Mucosa of descending colon (tissue), 3 donors: ENCODE results near the gene RAMP2. TPM values are rescaled to one million over a fixed set of nuclear protein-coding genes. Genes with fewer than 3 reads are reported as not detected.

ENCODE experiments used
- ATAC-seq: fragments of 200-7000 bp; cut with Tn5 transposase; one replicate; pipeline ENCODE4 v1.9.1; 2020; ENCODE audit warnings: mild to moderate bottlenecking, moderate library complexity
- DNase-seq, 3 donors: peaks; one replicate each; pipeline ENCODE4 v3.0.0-alpha.2; 2020
- H3K36me3 ChIP-seq: fragments of 200-600 bp; one replicate; pipeline ENCODE4 v1.8.0; 2021; ENCODE audit warnings: low read depth, mild to moderate bottlenecking
- H3K4me1 ChIP-seq: fragments of 200-600 bp; one replicate; pipeline ENCODE4 v1.8.0; 2021; ENCODE audit warnings: low read depth, mild to moderate bottlenecking
- H3K4me3 ChIP-seq: fragments of 200-600 bp; one replicate; pipeline ENCODE4 v1.8.0; 2021; ENCODE audit warnings: mild to moderate bottlenecking
- H3K9me3 ChIP-seq: fragments of 200-600 bp; one replicate; pipeline ENCODE4 v1.8.0; 2021; ENCODE audit warnings: mild to moderate bottlenecking
- CTCF ChIP-seq: fragments of 200-600 bp; IDR thresholded peaks from one replicate; pipeline ENCODE4 v1.8.0; 2022; ENCODE audit warnings: antibody characterized with exemption, mild to moderate bottlenecking
- intact Hi-C, 2 donors: fragments of 100-400 bp; cut with DNase I in 1 of 2; cut with micrococcal nuclease in 1 of 2; formaldehyde crosslinking; loops; one replicate each; pipeline versions ENCODE4 v1.11.0 to v1.11.1; 2022; cut with DNase I, micrococcal nuclease
- total RNA-seq, 3 donors: library from RNA; stranded (reverse); fragmentation: NEBNext Ultra II Directional in 2 of 3; extraction: Animal tissue kit (Norgen Biotek cat#: 25700) in 2 of 3; gene quantifications; one replicate each; pipeline versions ENCODE4 v1.2.1 to v1.2.4, GENCODE V29; 2021 to 2023
- donor health status: DM: no; HTN: no; CAD: no; lungs with moderate emphysema.
- donor health status: DM: no; HTN: no; CAD: no.
- donor health status: DM: no; HTN: yes; CAD: no.

Gene RAMP2
- total RNA-seq, 3 donors from 2014 or later, result 5.7 to 17.2 (median 10.3) TPM

GRCh38 chr17:42804918-42805367 lies 43.9 kb downstream of the RAMP2 start:
- Histone ChIP-seq H3K4me3 (no peak overlapping the region), H3K9me3 (no peaks in the 10 kb centered on the region), H3K4me1 (peaks cover 17% of the 10 kb centered on the region), H3K36me3 (no peaks in the 10 kb centered on the region)
- DNase-seq (no peak), ATAC-seq (peak; percentile 62)
- intact Hi-C loops, result no loop called here
- no peak for TF ChIP-seq CTCF

- peaks cover 17% of the 10 kb centered on the region for H3K4me1 ChIP-seq
- TF ChIP-seq CTCF, result no peak
- intact Hi-C loops, result no loop called here
- no peaks in the 10 kb centered on the region for H3K36me3 ChIP-seq
- H3K4me3 ChIP-seq, result no peak overlapping the region
- no peaks in the 10 kb centered on the region for H3K9me3 ChIP-seq
- ATAC-seq (peak; percentile 78), DNase-seq (no peak)
Observed at GRCh38 chr17:42806249-42806648, 45.2 kb downstream of the RAMP2 start.

- Histone ChIP-seq H3K4me1 (peaks cover 7% of the 10 kb centered on the region), H3K9me3 (no peaks in the 10 kb centered on the region), H3K36me3 (no peaks in the 10 kb centered on the region), H3K4me3 (no peak overlapping the region)
- no peak for TF ChIP-seq CTCF
- ATAC-seq, result no peak
- no peak for DNase-seq
- intact Hi-C loops, result no loop called here
Observed at GRCh38 chr17:42809250-42809649, 48.2 kb downstream of the RAMP2 start.

Other genes starting within 250 kb of the RAMP2 start
- gene NAGLU, start 225.0 kb upstream of the RAMP2 start, total RNA-seq, result 10 to 100 TPM; 28.9 to 51.8 (median 35.6) TPM
- gene HSD17B1, start 208.3 kb upstream of the RAMP2 start, total RNA-seq, result 1 to 10 TPM; 1.5 to 2.5 (median 1.7) TPM
- 10 to 100 TPM; 74.5 to 98.7 (median 87.8) TPM for gene COASY, start 199.1 kb upstream of the RAMP2 start, total RNA-seq
- gene MLX, start 194.1 kb upstream of the RAMP2 start, total RNA-seq, result 100 to 1,000 TPM in 2 of 3 donors, 10 to 100 TPM in 1; 69.6 to 110 (median 103) TPM
- 1 to 10 TPM; 1.9 to 6.4 (median 3.1) TPM for gene PSMC3IP, start 183.5 kb upstream of the RAMP2 start, total RNA-seq
- gene RETREG3, start 151.9 kb upstream of the RAMP2 start, total RNA-seq, result 10 to 100 TPM; 56.4 to 72.2 (median 67.1) TPM
- 10 to 100 TPM; 17.2 to 42.6 (median 40.9) TPM for gene TUBG1, start 151.5 kb upstream of the RAMP2 start, total RNA-seq
- 10 to 100 TPM in 1 of 3 donors, 1 to 10 TPM in 2; 1.8 to 24.9 (median 6.1) TPM for gene TUBG2, start 101.9 kb upstream of the RAMP2 start, total RNA-seq
- 10 to 100 TPM in 2 of 3 donors, 1 to 10 TPM in 1; 4.3 to 27.5 (median 10.4) TPM for gene PLEKHH3, start 84.2 kb upstream of the RAMP2 start, total RNA-seq
- 1 to 10 TPM in 2 of 3 donors, not detected in 1; 1.6 to 2.6 TPM for gene CCR10, start 79.4 kb upstream of the RAMP2 start, total RNA-seq
- gene CNTNAP1, start 78.7 kb upstream of the RAMP2 start, total RNA-seq, result 10 to 100 TPM in 1 of 3 donors, 1 to 10 TPM in 2; 1.4 to 37.4 (median 7.1) TPM
- gene EZH1, start 16.2 kb upstream of the RAMP2 start, total RNA-seq, result 10 to 100 TPM; 23.8 to 53.7 (median 31.7) TPM
- gene VPS25, start 12.2 kb downstream of the RAMP2 start, total RNA-seq, result 10 to 100 TPM; 45.6 to 85.6 (median 83.3) TPM
- gene WNK4, start 19.4 kb downstream of the RAMP2 start, total RNA-seq, result 10 to 100 TPM; 17.5 to 55.8 (median 32.4) TPM
- gene COA3, start 37.5 kb downstream of the RAMP2 start, total RNA-seq, result 100 to 1,000 TPM in 2 of 3 donors, 10 to 100 TPM in 1; 92.7 to 151 (median 148) TPM
- 1 to 10 TPM in 2 of 3 donors, under 1 TPM in 1; 0.79 to 3.3 (median 1.2) TPM for gene CNTD1, start 37.6 kb downstream of the RAMP2 start, total RNA-seq
- gene BECN1, start 63.1 kb downstream of the RAMP2 start, total RNA-seq, result 100 to 1,000 TPM; 130 to 142 (median 137) TPM
- 100 to 1,000 TPM in 1 of 3 donors, 10 to 100 TPM in 2; 87.7 to 112 (median 91.8) TPM for gene PSME3, start 72.2 kb downstream of the RAMP2 start, total RNA-seq
- 1 to 10 TPM in 1 of 3 donors, under 1 TPM in 2; 0.92 to 2.1 (median 0.96) TPM for gene AOC2, start 83.4 kb downstream of the RAMP2 start, total RNA-seq
- 100 to 1,000 TPM in 1 of 3 donors, 10 to 100 TPM in 2; 10.6 to 175 (median 25.4) TPM for gene AOC3, start 90.0 kb downstream of the RAMP2 start, total RNA-seq
- under 1 TPM in 1 of 3 donors, not detected in 2; 0.67 TPM for gene G6PC1, start 139.6 kb downstream of the RAMP2 start, total RNA-seq
- gene AARSD1, start 203.2 kb downstream of the RAMP2 start, total RNA-seq, result 10 to 100 TPM; 25.9 to 30.7 (median 29.4) TPM
- 1 to 10 TPM; 3.8 to 5.5 (median 4.4) TPM for gene PTGES3L, start 218.9 kb downstream of the RAMP2 start, total RNA-seq
- gene RUNDC1, start 219.3 kb downstream of the RAMP2 start, total RNA-seq, result 10 to 100 TPM; 22.2 to 27.0 (median 26.2) TPM
- gene RPL27, start 237.2 kb downstream of the RAMP2 start, total RNA-seq, result 100 to 1,000 TPM; 459 to 804 (median 648) TPM
- gene IFI35, start 245.6 kb downstream of the RAMP2 start, total RNA-seq, result 10 to 100 TPM; 39.2 to 58.2 (median 39.3) TPM